HG02571 (cell line): ENCODE results near the gene ASCC1.
"Not testable (repeated sequence)": the region's sequence is repeated elsewhere in the genome, so short reads cannot be mapped to it uniquely, and the experiment has no call there.

Experiments used
- ATAC-seq: cut with Tn5 transposase; IDR thresholded peaks from one replicate; pipeline ENCODE4 v1.9.1; 2021; ENCODE audit warnings: mild to moderate bottlenecking, moderate library complexity; ENCODE audit not compliant: unreplicated experiment

ASCC1 gene

DNA sequence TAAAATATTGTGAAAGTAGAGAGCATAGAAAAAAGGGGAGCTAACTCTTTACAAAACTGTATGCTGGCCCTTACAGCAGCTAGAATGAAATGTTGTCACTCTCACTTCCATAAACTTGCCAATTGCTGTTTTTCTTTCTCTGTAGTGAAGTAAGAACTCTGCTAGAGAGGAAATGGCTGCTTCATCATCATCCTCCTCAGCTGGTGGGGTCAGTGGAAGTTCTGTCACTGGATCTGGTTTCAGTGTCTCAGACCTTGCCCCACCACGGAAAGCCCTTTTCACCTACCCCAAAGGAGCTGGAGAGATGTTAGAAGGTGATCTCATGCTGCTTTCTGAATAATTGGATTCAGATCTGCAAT lies 7.6 kb upstream of the ASCC1 start:
- no peak for ATAC-seq

- no peak for ATAC-seq
Measured at GRCh38 chr10:72221278-72221677, 5.2 kb upstream of the ASCC1 start.

- no peak for ATAC-seq
Measured at GRCh38 chr10:72220637-72221036, 4.6 kb upstream of the ASCC1 start.

DNA sequence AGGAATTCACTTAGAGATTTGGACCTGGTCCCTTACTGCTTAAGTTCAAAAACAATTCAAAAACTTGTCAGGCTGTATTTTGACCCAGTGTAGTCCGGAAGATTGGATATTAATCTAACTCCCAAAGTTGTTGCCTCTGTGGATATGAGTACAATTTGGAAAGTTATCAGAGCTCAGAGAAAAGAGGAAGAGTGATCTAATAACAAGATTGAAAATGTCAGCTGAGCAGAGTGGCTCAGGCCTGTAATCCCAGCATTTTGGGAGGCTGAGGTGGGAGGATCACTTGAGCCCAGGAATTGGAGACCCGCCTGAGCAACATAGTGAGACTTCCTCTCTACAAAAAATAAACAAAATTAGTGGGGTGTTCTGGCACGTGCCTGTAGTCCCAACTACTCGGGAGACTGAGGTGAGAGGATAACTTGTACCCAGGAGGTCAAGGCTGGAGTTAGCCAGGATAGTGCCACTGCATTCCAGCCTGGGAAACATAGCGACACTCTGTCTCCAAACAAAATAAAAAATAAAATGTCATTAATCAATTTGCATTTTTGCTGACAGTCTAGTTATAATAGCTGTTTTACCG lies 3.2 kb upstream of the ASCC1 start:
- no peak for ATAC-seq

- no peak for ATAC-seq
Measured at GRCh38 chr10:72218726-72219125, 2.6 kb upstream of the ASCC1 start.

- ATAC-seq: no peak
Measured at GRCh38 chr10:72218325-72218724, 2.2 kb upstream of the ASCC1 start.

GRCh38 chr10:72211832-72212231 lies 4.2 kb downstream of the ASCC1 start:
- ATAC-seq: not testable (repeated sequence)

DNA sequence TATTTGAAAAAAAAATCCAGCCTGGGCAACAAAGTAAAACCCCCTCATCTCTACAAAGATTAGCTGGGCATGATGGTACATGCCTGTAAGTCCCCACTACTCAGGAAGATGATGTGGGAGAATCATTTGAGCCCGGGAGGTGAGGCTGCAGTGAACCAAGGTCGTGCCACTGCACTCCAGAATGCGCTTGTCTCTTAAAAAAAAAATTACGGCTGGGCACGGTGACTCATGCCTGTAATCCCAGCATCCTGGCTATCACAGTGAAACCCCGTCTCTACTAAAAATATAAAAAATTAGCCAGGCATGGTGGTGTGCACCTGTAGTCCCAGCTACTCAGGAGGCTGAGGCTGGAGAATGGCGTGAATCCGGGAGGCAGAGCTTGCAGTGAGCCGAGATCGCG lies 4.7 kb downstream of the ASCC1 start:
- not testable (repeated sequence) for ATAC-seq

DNA sequence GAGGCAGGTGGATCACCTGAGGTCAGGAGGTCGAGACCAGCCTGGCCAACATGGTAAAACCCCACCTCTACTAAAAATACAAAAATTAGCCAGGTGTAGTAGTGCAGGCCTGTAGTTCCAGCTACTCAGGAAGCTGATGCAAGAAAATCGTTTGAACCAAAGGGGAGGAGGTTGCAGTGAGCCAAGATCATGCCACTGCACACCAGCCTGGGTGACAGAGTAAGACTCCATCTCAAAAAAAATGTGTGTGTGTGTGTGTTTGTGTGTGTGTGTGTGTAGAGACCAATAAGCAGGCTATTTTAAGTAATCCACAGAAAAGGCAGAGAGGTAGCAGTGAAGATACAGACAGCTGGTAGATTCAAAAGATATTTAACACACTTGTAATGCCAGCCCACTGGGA lies 7.5 kb downstream of the ASCC1 start:
- not testable (repeated sequence) for ATAC-seq

GRCh38 chr10:72206511-72207229 lies 9.4 kb downstream of the ASCC1 start:
- ATAC-seq: no peak

- no peak for ATAC-seq
Measured at GRCh38 chr10:72204724-72205123, 11.4 kb downstream of the ASCC1 start.

GRCh38 chr10:72204296-72204695 lies 11.8 kb downstream of the ASCC1 start:
- no peak for ATAC-seq

DNA sequence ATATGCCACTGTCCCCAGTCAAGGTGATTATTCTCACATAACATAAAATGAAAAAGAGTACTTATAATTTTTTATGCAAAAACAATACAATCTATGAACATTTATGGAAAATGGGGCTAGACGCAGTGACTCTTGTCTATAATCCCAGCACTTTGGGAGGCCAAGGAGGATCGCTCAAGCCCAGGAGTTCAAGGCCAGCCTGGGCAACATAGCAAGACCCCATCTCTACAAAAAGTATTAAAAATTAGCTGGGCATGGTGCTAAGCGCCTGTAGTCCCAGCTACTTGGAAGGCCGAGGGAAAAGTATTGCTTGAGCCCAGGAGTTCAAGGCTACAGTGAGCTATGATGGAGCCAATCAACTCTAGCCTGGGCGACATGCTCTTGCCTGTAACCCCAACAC lies 14.8 kb downstream of the ASCC1 start:
- ATAC-seq: no peak

GRCh38 chr10:72200883-72201282 lies 15.2 kb downstream of the ASCC1 start:
- ATAC-seq: no peak

DNA sequence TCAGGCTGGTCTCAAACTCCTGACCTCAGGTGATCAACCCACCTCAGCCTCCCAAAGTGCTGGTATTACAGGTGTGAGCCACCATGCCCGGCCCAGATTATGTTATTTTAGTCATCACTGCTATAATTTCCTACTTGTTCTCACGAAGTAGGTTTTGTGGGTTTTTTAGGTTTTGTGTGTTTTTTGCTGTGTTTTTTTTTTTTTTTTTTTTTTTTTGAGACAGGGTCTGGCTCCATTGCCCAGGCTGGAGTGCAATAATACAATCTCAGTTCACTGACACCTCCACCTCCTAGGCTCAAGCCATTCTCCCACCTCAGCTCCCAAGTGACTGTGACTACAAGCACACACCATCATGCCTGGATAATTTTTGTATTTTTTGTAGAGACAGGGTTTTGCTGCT lies 21.1 kb downstream of the ASCC1 start:
- no peak for ATAC-seq

- ATAC-seq: no peak
Measured at GRCh38 chr10:72186982-72187330, 29.1 kb downstream of the ASCC1 start.

DNA sequence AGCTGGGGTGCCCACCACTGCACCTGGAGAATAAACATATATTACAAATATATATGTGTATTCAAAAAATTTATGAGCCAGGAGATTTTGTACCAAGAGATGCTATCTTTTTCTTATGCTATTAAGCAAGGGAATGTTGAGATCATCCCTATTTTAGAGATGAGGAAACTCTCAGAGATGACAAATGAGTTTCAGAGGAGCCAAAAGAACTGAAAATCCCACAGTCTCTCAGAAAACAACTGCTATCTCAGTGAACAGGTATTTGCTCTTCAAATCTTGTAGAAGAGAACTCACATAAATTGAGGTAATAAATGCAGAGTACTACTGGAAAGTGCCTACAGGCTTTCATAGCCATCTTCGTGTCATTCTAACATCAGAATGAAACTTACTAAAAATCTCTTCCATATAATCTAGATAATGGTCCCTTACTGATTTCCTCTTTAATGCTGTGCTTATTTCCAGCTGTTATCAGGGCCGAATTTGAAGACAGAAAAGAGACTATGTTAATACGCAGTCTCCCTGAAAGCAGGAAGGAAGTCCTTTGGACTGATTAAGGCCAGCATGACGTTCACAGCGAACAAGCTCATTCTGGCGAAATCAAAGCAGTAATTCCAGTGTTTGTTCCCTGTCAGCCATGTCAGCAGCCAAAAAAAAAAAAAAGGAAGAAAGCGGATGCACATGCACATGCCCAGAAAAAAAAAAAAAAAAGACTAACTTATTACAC lies 29.7 kb downstream of the ASCC1 start:
- ATAC-seq: no peak

DNA sequence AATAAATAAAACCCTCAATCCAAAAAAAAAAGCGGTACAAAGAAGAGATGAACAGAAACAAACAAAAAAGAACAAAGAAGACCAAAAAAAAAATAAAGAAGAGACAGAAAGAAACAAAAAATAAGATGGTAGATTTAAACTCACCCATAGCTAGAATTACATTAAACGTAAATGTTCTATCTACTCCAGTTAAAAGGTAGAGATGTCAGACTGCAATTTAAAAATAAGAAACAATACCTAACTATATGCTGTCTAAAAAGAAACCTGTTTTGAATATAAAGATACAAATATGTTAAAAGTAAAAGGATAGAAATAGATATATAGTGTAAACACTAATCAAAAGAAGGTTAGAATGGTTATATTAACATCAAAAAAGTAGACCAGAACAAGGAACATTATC lies 31.9 kb downstream of the ASCC1 start:
- ATAC-seq: no peak

- ATAC-seq: no peak
Measured at GRCh38 chr10:72177454-72177853, 38.6 kb downstream of the ASCC1 start.

- ATAC-seq: no peak
Measured at GRCh38 chr10:72176701-72177100, 39.4 kb downstream of the ASCC1 start.

GRCh38 chr10:72175149-72175548 lies 40.9 kb downstream of the ASCC1 start:
- ATAC-seq: no peak

DNA sequence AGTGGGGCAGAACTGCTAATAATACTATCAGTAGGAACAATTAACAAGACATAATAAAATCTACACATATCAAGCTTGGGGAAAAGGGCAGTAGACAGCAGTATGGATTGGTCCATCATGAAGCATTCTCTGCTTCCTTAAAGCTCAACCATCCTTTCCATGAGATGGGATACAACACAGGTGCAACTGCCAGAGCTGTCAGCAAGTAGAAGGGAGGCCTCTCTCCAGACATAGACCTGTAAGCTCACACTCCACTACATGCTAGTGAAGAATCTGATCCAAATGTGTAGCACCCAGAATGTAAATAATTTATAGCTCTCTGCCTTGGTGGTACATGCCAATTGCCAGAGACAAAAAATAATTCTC lies 41.8 kb downstream of the ASCC1 start:
- no peak for ATAC-seq
